ENCODE results near the gene PHF24.
"Not testable (repeated sequence)": the region's sequence is repeated elsewhere in the genome, so short reads cannot be mapped to it uniquely, and the experiment has no call there.

PHF24 gene

GRCh38 chr9:34957492-34958410 is at the start of gene PHF24:
Gene PHF24 (plus strand): TSS chr9:34958285. CDS start chr9:34971299, 13,014 bp downstream.
- DNase-seq = no peak

- no peak for DNase-seq
Measured at GRCh38 chr9:34927061-34927460, 31.0 kb upstream of the PHF24 start.

- DNase-seq = no peak
Measured at GRCh38 chr9:34928921-34929320, 29.2 kb upstream of the PHF24 start.

- DNase-seq = no peak
Measured at GRCh38 chr9:34929506-34930102, 28.5 kb upstream of the PHF24 start.

- DNase-seq = not testable (repeated sequence)
Measured at GRCh38 chr9:34939989-34940388, 18.1 kb upstream of the PHF24 start.

- no peak for DNase-seq
Measured at GRCh38 chr9:34948451-34948850, 9.6 kb upstream of the PHF24 start.

DNA sequence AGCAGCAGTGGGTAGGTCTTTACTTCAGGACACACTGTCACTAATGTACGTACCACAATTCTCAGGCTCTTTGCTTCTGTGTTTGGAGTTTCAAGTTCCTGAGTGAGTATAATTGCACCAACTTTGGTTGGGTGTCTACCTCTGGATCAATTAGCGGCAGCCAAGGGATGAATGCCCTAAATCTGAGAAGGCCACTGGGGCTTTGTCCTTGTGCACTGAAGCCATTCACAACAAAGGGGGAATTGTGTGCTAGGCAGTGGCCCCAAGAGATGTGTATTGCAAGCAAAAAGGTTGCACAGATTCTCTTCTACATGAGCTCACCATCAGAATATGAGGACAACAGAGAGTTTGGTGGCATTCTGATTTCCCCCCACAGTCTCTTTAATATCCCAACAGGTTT is 3.9 kb upstream of the PHF24 start:
- DNase-seq = no peak

DNA sequence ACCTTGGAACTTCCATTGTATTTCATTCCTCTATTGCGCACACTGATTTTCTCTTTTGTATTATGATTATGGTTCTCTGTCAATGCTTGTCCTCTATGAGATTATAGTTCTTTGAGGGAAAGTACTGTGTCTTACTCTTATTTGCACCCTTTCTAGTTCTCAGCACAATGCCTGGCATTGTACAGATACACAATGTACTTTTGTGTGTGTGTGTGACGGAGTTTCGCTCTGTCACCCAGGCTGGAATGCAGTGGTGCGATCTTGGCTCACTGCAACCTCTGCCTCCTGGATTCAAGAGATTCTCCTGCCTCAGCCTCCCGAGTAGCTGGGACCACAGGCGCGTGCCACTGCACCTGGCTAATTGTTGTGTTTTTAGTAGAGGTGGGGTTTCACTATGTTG is 2.0 kb upstream of the PHF24 start:
- DNase-seq = not testable (repeated sequence)

DNA sequence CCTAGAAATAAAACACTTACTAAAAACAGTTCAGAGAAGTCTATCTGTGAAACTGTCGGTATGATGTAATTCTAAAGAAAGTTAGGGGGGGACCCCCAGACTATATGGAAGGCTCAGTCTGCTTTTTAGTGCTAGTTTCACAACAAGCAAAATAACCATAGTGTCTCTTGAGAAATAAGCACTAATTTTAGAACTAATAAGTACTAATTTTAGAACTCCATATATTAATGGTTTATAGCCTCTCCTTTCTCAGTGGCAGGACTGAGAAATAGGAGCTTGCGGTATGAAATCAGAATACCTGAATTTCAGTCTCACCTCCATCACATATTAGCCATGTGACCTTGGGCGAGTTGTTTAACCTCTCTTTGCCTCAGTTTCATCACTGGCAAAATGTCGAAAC is 1.4 kb upstream of the PHF24 start:
- DNase-seq = no peak

- DNase-seq = no peak
Measured at GRCh38 chr9:34958411-34958982, 412 bp downstream of the PHF24 start.

GRCh38 chr9:34959461-34959860 is 1.4 kb downstream of the PHF24 start:
- DNase-seq = no peak

- peak; percentile 31 for DNase-seq
Measured at GRCh38 chr9:34961574-34962490, 3.7 kb downstream of the PHF24 start.

DNA sequence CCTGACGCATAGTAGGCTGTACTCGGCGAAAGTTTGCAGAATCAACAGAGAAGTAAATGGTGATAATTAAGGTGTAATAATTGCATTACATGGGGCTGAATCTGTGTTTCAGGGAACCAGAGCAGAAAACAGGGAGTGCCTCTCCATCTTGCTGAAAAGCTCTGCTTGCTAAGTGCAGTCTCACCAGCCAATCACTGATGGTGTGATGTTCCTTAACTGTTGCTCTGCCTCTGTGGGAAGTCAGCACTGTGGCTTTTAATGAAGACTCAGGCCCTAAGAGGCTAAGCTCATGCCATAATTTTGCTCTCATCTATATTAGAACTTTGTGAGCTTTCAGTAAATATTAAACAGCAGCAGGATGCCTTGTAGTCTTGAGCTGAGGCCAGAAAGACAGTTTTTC is 4.5 kb downstream of the PHF24 start:
- DNase-seq = no peak

DNA sequence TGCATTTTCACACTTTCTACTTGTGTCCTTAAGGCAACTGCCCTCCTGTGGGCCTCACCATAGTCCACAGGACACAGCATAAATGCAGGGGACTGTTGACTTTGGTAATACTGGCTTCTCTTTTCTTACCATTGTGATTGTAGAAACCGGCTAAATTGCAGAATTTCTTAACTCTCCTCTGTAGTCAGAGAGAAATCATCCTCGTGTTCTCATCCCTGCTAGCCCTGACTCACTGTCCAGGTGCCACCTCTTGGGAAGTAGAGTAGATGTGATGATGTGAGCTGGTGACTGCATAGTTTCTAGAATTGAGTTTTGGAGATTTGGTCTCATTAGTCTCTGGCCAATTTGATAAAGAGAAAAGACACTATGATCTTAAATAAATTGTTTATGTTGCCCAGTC is 5.5 kb downstream of the PHF24 start:
- no peak for DNase-seq

GRCh38 chr9:34964458-34964857 is 6.4 kb downstream of the PHF24 start:
- no peak for DNase-seq

DNA sequence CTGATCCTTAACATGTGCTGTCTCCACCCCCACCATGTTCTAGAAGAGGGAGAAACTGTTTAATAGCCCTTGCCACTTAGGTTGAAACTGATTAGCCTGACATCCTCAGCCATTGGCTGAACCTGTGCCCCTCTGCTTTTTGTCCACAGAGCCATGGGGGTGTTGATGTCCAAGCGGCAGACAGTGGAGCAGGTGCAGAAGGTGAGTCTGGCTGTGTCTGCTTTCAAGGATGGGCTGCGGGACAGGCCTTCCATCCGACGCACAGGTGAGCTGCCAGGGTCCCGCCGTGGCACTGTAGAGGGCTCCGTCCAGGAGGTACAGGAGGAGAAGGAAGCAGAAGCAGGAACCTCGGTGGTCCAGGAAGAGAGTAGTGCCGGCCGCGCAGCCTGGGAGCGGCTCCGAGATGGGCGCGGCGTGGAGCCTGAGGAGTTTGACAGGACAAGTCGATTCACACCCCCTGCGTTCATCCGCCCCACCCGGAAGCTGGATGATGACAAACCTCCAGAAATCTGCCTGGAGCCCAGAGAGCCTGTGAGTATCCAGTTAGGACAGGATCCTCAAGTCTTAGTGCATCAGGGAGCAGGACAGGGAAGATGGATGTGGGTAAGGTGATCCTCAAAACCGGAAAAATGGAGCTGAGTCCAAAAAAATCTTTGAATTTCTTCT is 13.2 kb downstream of the PHF24 start:
- DNase-seq = no peak

- DNase-seq = no peak
Measured at GRCh38 chr9:34974664-34975063, 16.6 kb downstream of the PHF24 start.

GRCh38 chr9:34976441-34976840 is 18.4 kb downstream of the PHF24 start:
- no peak for DNase-seq

DNA sequence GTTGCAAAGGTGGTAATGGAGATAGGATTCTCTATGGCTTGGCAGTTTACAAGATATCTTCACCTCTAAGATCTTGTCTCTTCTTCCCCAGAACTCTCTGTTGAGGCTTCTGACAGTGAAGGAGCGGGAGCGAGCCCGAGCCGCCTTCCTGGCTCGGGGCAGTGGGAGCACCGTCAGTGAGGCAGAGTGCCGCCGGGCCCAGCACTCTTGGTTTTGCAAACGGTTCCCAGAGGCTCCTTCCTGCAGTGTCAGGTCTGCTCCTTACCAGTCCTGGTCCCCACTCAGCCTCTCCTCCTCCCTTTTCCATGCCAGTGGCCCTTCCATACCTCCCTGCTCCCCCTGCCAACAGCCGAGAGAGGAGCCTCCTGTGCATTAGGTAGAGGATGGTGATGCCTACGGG is 18.9 kb downstream of the PHF24 start:
- no peak for DNase-seq

GRCh38 chr9:34980181-34980761 is 22.2 kb downstream of the PHF24 start:
- no peak for DNase-seq

DNA sequence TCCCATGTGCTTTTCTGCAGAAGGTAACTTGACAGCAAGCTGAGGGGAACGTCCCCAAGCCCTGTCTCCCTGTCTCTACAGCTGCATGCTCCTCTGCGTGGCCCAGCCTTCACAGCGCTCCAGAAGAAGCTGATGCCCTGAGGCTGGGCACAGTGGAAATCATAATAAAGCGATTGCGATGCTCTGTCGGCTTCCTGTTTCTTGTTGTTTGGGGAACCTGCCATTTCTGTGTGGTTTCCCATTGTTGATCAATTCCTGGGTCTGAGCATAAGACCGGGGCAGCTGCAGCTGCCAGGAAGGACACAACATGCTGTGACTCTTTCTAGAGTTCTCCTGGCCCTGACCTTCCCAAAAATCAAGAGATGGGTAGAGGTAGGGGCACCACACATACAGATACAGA is 24.3 kb downstream of the PHF24 start:
- DNase-seq = no peak

DNA sequence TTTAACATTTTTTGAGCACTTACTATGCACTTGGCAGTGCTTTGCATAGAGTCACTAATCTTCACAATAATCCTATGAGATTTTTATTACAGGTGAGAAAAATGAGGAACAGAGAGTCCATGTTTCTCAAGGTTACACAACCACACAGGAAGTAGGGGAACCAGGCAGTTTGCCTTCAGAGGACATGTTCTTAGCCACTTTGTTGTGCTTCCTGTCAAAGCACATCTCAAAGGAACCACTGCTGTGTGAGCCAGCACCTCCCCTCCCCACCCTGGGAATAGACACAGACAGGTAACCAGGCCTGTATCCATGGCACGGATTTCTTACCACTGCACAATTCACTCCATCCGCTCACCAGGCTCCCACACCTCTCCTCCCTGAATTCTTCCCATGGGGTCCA is 25.1 kb downstream of the PHF24 start:
- no peak for DNase-seq

Measured in NK-92 treated with Interleukin-12 subunit alpha and Interleukin-12 subunit beta, amount 100 ng/mL, for 24 hours (cell line).